WERI-Rb-1 (cell line): ENCODE measurements around the gene IL12A.

Experiments used
- DNase-seq: peaks from one replicate; pipeline ENCODE4 v3.0.0-alpha.2; 2020
- H3K27ac ChIP-seq: fragments of 250-450 bp; sonication (Bioruptor Pico); 2 replicates; pipeline ENCODE4 v1.5.1; 2020; ENCODE audit warnings: mild to moderate bottlenecking, moderate library complexity
- H3K27me3 ChIP-seq: fragments of 250-450 bp; sonication (Bioruptor Pico); 2 replicates; pipeline ENCODE4 v1.5.1; 2021; ENCODE audit warnings: mild to moderate bottlenecking, low read depth, moderate library complexity; ENCODE audit not compliant: insufficient read depth, severe bottlenecking
- H3K36me3 ChIP-seq: fragments of 250-450 bp; sonication (Bioruptor Pico); 2 replicates; pipeline ENCODE4 v1.5.1; 2020; ENCODE audit warnings: mild to moderate bottlenecking, moderate library complexity
- H3K4me3 ChIP-seq: 2 replicates; pipeline ENCODE4 v1.5.1; 2011; ENCODE audit warnings: low read depth, mild to moderate bottlenecking, control low read depth, low read length
- H3K9me3 ChIP-seq: fragments of 250-450 bp; sonication (Bioruptor Pico); 2 replicates; pipeline ENCODE4 v1.5.1; 2021; ENCODE audit warnings: mild to moderate bottlenecking, moderate library complexity; ENCODE audit not compliant: severe bottlenecking
- TF ChIP-seq, protein P1 (sequence below): IDR thresholded peaks from 2 replicates; pipeline ENCODE4 v1.5.1; 2011; ENCODE audit warnings: low read depth, mild to moderate bottlenecking, control low read depth, inconsistent platforms, low read length

The IL12A gene

DNA sequence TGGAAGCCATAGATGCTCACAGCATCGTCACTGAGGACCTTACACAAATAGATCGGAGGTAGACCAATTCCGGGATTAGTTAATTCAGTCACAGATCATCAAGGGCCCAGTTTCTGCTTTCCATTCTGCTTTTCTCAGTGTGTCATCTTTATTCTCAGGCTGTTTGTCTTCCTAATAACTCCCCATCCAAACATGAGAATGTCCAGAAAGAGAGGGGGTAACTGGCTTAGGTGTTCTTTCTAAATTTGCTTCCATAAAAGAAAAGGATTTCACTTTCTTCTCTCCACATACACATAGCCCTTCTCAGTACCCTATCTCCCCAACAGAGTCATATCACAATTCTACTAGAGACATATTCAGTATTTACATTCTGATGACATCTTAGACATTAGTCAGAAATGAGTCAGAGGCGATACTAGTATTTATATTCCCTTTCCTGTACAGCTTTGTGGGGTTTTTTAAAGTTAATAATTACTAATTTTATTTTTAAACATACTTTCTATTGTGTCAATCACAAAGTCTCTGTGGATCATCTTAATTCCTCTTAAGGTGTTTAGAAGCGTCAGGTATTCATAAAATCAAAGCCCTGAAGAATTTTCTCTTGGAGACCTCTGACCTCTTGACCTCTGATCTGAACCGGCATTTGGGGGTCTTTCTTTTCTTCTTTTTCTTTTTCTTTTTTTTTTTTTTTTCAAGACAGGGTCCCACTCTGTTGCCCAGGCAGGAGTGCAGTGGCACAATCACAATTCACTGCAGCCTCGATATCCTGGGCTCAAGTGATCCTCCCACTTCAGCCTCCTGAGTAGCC, 24.3 kb upstream of the IL12A start:
- Histone ChIP-seq H3K27me3 (no peaks in the 10 kb centered on the region), H3K9me3 (no peaks in the 10 kb centered on the region), H3K27ac (no peak overlapping the region), H3K4me3 (no peak overlapping the region), H3K36me3 (no peaks in the 10 kb centered on the region)
- TF ChIP-seq, protein P1, sequence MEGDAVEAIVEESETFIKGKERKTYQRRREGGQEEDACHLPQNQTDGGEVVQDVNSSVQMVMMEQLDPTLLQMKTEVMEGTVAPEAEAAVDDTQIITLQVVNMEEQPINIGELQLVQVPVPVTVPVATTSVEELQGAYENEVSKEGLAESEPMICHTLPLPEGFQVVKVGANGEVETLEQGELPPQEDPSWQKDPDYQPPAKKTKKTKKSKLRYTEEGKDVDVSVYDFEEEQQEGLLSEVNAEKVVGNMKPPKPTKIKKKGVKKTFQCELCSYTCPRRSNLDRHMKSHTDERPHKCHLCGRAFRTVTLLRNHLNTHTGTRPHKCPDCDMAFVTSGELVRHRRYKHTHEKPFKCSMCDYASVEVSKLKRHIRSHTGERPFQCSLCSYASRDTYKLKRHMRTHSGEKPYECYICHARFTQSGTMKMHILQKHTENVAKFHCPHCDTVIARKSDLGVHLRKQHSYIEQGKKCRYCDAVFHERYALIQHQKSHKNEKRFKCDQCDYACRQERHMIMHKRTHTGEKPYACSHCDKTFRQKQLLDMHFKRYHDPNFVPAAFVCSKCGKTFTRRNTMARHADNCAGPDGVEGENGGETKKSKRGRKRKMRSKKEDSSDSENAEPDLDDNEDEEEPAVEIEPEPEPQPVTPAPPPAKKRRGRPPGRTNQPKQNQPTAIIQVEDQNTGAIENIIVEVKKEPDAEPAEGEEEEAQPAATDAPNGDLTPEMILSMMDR = no peak
- no peak for DNase-seq

DNA sequence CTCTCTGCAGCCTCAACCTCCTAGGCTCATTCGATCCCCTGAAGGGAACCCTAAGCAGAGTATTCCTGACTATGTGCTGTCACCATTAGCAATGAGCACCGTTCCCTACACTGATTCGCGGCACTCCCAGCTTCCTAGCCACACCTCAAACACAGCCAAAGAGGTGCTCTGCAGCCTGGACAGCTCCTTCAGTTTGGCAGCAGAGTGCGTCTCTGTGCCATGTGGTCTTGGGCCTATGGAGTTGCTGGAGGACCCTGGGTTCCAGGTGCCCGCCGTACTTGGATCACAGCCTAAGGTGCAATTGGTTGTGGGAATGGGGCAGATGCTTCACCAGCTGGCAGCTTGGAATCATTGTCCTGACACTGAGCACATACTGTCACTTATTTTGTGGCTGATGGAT, 17.3 kb upstream of the IL12A start:
- Histone ChIP-seq H3K36me3 (no peaks in the 10 kb centered on the region), H3K27ac (no peak overlapping the region), H3K27me3 (no peaks in the 10 kb centered on the region), H3K4me3 (no peak overlapping the region), H3K9me3 (no peaks in the 10 kb centered on the region)
- TF ChIP-seq, protein P1 = no peak
- no peak for DNase-seq

DNA sequence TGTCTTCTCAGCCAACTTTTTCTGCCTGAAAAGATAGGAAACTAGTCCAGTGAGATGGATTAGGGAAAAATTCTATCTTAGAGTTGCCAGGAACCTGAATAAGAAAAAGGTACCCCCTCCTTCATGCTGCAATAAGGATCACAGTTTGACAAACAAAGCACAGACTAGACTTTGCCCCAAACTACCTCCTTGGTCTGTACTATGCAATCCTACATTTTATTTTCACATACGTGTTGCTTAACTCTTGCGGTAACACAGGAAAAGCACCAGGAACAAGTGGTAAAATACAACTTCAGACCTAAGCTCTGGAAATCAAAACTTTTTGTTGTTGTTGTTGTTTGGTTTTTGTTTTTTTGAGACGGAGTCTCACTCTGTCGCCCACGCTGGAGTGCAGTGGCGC, 11.3 kb upstream of the IL12A start:
- no peak for DNase-seq
- peaks cover 3% of the 10 kb centered on the region for H3K9me3 ChIP-seq
- H3K27ac ChIP-seq = no peak overlapping the region
- no peak overlapping the region for H3K4me3 ChIP-seq
- TF ChIP-seq, protein P1 = no peak
- no peaks in the 10 kb centered on the region for H3K27me3 ChIP-seq
- H3K36me3 ChIP-seq = no peaks in the 10 kb centered on the region

DNA sequence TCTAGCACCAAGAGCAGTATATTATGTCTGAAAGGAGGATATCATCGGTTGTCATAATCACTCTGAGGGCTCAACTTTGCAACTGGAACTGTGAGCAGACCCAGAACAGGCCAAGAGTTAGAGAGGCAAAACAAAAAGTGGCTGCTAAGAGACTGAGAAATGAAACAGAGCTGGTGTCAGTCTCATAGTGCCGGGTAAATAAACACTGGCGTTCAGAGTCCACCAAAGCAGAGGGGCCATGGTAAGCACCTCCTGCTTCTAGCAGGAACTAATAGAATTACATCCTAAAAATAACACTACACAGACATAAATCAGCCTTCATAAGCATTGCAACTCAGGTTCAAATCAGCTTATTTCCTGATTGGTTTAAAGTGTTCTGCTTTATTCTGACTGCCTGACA, 10.3 kb upstream of the IL12A start:
- TF ChIP-seq, protein P1 = no peak
- Histone ChIP-seq H3K27ac (no peak overlapping the region), H3K36me3 (no peaks in the 10 kb centered on the region), H3K27me3 (no peaks in the 10 kb centered on the region), H3K4me3 (no peak overlapping the region), H3K9me3 (peaks cover 3% of the 10 kb centered on the region)
- DNase-seq = no peak

DNA sequence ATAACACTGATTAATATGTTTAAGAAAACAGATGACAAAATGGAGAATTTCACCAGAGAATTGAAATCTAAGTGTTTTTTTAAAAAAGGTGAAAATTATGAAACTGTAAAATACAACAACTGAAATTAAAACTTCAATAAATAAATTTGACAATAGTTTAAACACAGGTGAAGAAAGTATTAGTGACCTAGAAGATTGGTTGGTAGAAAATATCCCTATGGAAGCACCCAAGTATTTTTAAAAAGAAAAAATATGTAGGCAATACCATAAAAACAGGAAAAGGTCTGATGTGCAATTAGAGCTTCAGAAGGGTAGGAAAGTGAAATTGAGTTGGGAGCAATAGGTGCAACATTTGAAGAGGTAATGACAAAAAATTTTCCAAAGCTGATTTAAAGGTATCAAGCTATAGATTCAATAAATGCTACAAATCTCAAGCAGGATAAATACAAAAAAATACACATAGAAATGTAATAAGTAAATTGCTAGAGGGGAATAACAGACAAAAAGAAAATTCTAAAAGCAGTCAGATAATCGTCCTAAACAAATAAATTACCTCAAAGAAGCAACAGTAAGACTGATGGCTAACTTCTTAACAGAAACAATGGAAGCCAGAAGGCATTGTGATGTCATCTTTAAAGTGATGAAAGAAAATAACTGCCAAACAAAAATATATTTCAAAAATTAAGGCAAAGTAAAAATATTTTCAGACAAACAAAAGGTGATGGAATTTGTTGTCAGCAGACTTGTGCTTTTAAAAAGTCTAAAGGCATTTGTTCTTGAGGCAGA, 9.5 kb upstream of the IL12A start:
- Histone ChIP-seq H3K9me3 (peaks cover 3% of the 10 kb centered on the region), H3K27ac (no peak overlapping the region), H3K27me3 (no peaks in the 10 kb centered on the region), H3K4me3 (no peak overlapping the region), H3K36me3 (no peaks in the 10 kb centered on the region)
- TF ChIP-seq, protein P1 = no peak
- no peak for DNase-seq
